GM19023 (cell line): ENCODE data around the gene CDC25B.

Experiments used
- ATAC-seq: cut with Tn5 transposase; IDR thresholded peaks from one replicate; pipeline ENCODE4 v1.9.1; 2021; ENCODE audit warnings: mild to moderate bottlenecking, moderate library complexity; ENCODE audit not compliant: unreplicated experiment

CDC25B gene

DNA sequence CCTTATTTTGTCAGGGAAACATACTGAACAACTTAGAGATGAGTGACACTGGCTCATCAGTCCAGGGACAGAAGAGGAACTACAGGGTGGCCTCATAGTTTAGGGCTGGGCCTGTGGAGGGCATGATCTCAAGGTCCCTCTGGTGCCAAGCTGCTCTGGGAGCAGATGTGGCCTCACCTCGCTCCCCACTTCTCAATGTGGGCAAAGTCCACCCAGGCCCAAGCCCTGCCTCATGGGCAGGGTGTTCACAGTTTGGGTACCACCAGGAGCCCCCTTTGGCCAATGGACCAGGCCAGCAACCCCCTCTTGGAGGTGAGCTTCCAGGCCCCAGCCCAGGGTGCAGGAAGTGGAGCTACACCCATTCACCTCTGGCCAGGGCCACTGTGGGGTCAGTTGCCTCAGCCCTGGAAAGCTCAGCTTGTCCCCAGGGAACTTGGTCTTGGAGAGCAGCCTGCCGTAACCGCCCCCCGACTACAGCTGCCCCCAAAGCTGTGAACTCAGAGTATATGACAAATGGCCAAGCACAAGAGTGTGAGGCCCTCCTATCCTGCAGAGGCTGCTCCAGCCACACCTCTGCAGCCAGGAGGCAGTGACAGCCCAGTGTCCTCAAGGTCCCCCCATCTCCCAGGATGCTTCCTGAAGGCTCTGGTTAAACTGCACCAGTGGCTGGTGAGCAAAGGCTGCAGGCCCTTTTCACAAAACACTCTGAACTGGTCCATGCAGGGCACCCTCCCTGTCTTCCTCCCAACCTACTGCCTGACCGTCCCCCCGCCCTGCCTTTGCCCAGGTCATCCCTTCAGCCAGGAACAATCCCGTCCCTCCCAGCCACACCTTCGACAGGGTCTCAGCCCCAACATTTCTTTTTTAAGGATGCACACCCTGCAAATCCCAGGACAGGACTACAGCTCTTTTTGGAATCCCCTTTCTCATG, 32.2 kb upstream of the CDC25B start:
- no peak for ATAC-seq

DNA sequence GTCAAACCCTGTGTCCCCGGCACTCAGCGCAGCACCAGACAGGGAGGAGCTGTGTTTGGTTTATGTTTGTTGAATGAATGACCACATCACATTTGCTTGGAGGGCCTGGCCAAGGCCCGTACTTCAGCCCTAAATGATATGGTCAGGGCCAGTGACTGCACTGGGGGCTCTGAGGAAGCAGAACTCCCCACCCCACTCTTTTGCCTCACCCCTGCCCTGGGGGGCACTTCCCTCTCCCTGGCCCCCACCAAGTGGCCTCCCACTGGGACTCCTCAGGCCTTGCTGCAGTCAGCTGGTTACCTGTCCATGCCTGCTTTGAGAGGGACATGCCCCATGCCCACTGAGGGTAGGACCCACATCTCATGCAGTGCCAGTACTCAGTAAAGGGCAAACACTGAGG, 31.5 kb upstream of the CDC25B start:
- no peak for ATAC-seq

DNA sequence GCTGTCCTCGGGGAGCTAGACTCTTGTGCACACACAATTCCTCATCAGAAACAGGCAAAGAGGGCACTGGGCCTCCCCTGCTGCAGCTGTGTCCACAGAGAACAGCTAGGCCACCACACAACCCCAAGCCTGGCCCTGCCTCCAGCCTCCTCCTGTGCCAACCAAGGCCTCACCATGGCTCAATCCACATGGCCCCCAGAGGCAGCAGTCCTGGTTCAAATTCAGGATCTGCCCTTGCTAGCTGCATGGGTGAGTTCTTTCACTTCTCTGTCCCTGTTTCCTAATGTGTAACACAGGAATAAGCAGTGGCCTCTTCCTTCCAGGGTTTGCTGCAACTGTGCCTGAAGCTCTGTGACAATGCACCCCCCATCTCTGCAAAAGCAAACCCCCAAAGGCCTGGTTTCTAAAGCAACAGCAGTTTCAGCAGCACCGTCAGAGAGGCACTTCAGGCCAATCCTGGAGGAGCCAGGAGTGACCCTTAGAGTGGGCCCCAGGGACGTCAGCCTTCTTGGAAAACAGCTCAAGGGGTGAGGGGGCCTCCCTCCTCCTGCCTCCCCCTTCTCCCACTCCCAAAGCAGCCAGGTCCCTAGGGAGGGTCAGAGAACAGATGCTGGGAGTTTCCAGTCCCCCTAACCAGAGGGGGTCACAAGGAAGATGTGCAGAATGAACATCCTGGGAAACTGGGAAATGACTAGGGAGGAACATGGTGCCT, 30.8 kb upstream of the CDC25B start:
- ATAC-seq: no peak

DNA sequence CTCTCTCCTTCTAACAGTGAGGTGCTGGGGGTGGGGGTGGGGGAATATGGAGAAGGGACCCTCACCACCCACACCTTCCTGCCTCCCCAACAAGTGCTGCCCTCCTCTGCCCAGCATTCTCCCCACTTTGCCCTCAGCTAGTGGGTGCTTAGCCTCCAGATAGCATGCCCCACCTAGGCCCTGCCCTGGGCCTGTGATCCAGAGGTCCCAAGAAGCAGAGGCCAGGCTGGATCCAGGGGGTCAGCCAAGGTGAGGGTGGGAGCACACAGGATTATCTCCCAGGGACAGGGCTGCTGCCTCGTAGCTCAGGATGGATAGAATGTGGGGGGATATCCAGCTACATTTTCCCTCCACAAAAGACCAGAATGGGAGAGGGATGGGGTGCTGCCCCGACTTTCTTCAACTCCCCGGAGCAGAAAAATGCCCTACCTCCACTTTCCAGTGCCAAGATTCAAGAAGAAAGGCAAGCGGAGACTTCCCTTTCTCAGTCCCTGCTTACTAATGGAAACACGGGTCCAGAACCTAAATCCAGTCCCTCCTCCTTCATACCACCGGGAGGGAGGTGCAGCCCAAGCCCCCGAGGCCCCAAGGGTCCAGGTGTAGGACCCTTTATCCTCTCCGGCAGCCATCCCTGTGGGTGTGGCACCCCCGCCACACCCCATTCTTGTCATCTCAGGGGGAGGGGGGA, 29.5 kb upstream of the CDC25B start:
- no peak for ATAC-seq

DNA sequence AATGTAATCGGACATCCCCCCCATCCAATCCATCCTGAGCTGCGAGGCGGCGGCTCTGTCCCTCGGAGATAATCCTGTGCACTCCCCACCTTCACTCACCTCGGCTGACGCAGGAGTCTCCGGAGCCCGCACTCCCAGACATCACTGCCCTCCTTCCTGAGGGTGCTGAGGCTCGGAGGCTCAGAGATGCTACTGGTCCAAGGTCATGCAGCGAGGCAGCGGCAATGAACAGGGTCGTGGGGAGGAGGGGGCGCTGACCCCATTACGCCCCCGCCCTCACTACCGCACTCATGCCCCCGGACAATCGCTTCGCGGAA, 29.0 kb upstream of the CDC25B start:
- no peak for ATAC-seq

DNA sequence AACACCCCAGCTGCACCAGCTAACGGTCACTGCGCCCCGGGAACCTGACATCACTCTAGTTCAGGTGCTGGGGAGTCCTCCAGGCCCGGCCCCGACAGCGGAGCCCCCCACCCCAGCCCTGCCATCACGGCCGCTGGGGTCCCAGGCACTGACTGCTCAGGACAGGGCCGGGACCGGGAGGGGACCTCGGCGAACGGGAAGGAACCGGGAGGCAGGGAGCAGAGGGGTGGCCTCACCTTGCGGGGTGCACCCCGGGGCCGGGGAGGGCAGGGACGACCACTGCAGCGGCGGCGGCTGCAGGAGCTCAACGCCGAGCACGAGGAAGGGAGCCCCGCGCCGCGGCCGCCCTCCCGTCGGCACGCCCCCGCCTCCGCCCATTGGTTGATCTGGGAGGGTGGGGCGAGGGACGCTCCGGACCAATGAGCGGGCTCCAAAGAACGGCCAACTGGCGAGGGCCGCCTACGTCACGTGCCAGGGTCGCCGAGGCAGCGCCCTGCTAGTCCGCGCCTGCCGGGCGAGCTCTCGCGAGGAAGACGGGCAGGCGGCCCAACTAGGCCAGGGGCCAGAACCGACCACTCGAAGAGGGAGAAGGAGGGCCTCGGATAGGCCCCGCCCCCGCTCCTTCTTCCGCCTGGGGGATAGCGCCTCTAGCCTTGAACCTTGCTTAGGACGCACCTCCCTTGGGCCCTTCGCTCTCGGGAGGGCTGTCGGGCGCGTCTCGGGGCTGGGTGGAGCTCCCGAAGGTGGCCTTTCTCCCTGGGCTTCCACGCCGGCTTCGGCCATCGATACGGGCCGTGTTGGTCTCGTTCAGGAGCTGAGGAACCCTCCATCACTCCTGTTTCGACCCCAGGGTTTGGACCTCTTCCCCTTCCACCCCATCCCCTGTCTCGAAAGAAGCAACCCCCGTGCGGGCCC, 28.4 kb upstream of the CDC25B start, which contains the start of gene ADISSP:
Gene ADISSP (minus strand): TSS at position 327 of the 915 bp plus-strand sequence. CDS start 7,653 bp downstream, outside the sequence.
- ATAC-seq: peak; percentile 92

DNA sequence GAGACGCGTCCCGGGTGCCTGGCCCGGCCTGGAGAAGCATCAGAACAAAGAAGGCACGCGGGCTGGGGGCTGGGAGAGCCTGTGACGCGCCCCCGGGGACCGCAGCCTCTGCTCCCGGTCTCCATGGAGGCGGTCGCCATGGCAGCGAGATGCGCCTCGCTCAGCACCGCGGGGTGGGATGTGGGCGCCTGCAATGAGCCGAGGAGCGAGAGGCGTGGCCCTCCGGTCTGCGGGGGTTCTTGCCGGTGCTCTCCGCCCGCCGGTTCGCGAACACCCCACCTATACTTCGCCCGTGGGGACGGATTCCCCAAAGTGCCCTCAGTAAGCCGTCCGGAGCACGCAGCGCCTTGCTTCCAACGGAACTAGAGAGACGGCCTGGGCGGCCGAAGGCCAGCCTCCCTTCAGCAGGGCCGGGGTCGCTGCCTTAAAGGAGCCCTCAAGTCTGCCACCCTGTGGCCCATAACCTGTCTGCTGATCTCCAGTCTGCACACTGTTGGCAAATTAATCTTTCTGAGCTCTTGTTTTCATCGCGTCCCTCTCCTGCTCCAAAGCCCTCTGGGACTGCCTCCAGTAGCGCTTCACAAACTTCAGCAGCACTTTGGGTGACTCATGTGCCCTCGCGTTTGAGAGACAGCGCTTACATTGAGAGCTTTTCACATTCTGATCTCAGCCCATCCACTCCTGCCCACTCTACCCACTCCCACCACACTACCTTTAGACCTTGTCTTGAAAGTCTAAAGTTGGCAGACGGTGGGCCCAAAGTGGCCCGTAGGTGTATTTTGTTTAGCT, 27.6 kb upstream of the CDC25B start:
- ATAC-seq: peak; percentile 35

DNA sequence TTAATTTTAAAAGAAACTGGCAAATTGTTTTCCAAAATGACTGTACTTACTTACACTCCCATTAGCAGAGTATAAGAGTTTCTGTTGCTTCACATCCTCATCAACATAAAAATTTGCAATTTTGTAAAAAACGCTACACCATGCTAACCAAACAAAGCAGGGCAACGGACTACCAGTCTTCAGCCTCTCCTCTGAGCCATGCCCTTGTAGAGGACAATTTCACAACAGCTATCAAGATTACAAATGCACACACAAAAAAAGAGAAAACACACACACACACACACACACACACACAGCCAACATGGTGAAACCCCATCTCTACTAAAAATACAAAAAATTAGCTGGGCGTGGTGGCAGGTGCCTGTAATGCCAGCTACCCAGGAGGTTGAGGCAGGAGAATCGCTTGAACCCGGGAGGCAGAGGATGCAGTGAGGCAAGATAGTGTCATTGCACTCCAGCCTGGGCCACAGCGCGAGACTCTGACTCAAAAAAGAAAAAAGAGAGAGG, 24.5 kb upstream of the CDC25B start:
- ATAC-seq: no peak

DNA sequence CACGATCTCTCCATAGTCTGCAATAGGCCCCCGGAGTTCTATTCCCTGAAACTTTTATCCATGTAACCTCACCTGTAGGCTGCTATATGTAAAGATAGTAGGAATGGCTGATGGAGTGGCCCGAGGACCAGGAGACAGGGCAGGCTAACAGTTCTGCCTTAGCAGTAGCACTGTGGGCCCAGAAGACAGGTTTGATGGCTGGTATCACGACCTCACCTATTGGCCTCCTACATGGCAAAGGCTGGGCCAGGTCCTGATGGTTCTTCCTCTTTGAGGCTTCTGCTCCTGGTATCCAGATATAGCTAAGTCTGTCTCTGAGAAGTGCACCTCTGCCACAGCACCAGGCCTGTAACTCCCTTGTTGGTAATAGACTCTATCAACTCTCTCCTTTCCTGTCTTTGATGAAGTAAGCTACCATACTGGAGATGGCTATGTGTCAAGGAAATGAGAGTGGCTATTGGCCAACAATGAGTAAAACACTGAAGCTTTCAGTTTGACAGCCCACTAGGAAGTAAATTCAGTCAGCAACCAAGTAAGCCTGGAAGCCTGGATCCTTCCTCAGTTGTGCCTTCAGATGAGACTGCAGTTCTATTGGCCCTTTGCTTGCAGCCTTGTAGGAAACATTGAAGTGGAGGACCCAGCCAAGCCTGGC, 20.5 kb upstream of the CDC25B start:
- no peak for ATAC-seq

DNA sequence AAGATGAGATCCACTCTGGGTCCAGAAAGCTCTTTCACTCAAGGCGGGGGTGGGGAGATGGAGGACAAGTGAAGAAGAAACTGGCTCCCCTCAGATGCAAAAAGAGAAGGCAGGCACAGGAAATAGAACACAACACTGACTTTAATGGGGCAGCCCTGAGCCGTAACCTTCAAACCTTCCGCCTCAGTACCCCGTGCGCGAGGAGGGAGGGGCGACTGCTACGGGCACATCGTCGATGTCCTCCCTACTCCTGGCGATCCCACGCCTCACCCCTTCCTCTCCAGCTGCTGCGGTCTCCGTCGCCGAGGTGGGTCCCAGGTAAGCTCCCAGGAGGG, 18.8 kb upstream of the CDC25B start:
- no peak for ATAC-seq

DNA sequence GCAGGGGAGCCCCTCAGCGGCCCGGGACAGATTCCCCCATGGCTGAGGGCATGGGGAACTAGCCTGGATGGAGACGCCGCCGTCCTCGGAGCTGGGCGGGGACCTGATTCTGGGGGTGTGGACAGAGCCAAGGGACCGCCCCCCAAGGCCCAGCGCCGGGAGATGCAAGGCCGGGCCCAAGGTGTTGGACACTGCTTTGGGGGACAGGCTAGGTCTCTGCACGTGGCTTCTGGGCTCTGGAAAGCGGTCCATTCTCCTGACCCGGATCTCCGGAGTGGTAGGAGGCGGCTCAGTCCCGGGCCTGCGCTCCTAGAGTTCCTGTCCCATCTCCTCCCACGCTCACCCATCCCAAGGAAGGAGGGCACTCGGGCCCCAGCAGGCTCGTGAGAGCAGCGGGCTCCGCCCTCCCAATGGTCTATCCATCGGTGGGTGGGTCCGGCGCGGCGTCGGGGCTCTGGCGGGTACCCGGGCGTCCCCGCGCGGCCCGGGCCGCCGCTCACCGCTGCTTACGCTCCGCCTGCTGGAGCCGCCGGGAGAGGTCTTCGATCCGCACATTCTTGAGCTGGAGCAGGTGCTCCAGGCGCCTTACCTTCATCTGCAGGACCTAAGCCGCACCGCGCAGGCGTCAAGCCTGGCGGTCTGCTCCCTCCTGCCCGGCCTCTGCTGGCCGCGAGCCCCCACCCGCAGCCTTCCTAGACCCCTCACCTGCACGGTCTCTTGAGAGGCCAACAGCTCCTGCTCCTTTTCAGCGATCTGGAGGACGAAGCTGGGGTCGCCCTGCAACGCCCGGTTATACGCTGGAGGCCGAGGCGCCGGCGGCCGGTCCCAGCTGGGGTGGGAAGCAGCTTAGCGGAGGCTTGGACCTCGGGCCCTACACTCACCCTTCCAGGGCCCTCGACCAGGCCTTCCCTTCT, 18.1 kb upstream of the CDC25B start:
- ATAC-seq: no peak

DNA sequence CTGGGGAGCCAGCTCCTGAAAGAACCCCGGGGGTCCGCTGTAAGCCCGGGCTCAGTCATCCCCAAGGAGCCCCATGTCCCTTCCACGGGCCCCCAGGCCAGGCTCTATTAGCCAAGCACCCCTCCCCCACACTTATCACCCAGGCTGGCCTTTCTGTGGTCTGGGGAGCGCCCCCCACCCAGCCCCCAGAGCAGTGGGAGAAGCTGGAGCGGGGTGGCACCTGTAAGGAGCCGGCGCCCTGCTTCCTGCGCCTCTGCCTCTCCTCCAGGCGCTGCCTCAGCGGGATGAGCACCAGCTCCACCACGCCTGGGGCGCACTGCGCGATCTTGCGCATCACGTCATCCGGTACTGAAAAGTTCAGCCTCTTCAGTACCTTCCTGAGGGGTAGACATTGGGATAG, 17.1 kb upstream of the CDC25B start:
- no peak for ATAC-seq

DNA sequence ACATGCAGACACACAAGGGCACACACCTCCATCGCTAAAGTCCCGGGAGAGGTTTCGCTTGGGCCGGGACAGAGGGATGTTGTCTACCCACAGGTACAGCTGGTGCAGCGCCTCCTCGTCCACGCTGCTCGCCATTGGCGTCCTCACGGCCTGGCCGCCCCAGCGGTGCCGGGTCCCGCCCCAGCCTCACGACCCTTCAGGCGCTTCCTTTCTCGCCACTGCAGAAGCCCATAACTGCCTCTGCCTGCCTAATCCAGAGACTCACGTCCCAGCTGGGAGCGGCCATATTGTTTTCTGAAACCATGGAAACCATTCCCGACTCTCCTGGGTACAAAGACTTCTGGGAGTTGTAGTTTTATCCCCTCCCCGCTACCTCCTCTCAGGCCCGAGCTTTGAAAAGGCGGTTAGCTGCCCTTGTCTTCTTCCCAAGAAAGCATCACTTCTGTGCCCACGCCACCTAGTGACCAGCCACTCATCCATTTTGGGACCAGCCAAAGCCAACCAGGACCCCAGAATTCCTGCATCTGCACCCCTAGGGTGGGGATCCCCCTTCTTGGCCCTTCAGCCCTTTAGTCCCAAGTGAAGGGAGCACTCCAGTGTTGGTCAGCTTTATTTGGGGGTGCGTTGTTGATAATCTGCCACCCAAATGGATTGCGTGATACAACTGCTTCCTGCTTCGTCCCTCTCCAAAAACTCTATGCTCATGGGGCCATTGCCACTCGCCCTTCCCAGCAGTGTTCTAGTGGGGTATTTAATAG, 14.8 kb upstream of the CDC25B start, which contains the start of gene SPEF1:
Gene SPEF1 (minus strand): TSS at position 296 of the 758 bp plus-strand sequence. CDS start 161 bp downstream, at position 135.
- ATAC-seq: peak; percentile 60

DNA sequence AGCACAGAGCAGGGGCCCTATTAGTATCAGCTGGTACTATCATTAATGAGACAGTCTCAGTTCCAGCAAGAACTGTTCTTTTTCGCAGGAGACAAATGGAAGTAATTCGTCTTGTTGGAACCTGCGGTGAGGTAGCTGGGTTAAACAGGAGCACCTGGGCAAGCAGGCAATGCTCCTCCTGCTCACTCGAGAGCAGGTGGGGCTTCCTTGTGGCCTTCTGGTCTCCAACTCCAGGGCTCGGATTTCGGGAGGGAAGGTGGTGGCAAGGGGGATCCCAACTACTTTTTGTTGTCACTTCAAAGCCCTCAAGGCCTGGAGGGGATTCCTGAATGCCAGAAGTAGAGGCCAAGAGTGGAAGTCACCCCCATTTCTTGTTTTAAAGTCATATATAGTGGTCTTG, 13.5 kb upstream of the CDC25B start:
- no peak for ATAC-seq

DNA sequence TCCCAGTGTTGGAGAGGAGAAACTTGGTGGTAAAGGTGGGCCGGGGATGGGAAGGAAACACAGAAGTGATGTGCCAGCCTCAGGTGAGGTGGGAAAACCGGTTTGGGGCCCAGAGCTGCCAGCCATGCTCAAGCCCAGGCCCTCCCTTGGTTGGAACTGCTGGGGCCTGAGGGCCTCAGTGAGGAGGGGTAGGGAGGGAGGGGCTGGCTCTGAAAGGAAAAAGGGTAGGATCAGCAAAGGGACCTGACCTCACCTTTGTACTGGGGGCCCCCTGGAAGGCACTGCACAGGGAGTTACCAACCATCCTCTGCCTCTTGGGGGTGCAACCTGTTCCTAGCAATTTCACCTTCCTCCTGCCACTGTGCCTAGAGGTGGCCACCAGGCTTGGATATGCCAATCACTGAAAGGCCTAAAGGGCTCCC, 13.0 kb upstream of the CDC25B start:
- no peak for ATAC-seq

DNA sequence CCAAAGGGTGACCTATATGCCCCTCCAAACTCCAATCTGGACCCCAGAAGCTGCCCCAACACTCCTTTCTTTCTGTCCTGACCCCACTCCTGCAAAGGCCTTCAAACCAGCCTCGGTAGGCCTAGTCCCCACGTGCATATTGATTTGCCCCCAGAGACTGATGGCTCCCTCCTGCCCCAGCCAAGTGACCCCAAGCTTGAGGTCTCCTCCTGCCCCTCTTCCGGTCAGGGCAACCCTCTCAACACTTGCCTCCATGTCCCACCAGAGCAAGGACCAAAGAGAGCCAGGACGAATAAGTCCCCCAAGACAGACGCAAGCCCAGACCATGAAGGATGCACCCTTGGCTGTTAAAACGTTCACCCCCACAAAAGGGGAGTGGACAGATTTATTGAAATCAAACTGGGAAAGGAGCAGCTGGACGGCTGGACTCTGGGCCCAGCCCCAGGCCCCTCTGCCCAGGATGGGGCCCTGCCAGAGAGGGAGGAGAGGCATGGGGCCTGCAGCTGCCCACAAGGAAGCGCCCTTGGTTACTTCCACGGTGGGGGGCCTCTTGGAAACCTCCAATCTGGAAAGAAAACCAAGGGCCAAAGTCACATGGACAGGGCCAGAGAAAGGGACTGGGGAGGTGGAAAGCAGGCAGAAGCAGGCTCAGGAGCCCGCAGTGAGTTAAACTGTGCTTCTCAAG, 12.5 kb upstream of the CDC25B start:
- ATAC-seq: no peak
